A549 (cell line): Measurements from ENCODE around the gene SUDS3. TPM values are rescaled to one million over a fixed set of nuclear protein-coding genes. Genes with fewer than 3 reads are reported as not detected.
A peak's percentile ranks its signal among the peaks of the same experiment; 100 is the strongest.
"Not testable (repeated sequence)": the region's sequence is repeated elsewhere in the genome, so short reads cannot be mapped to it uniquely, and the experiment has no call there.

Experiments
- ATAC-seq, 2 experiments: fragments of 200-7000 bp in 1 of 2; fragments of >200 bp in 1 of 2; cut with Nextera tagmentation in 1 of 2; cut with Tn5 transposase in 1 of 2; 3 replicates each; pipeline versions ENCODE4 v1.8.0 to v1.9.1; 2018 to 2020; ENCODE audit warnings: mild to moderate bottlenecking in 1 of 2, moderate library complexity in 1 of 2
- CTCF ChIA-PET: fragments of 300-600 bp; sonication (Branson Sonifier 250); formaldehyde crosslinking; extraction: SDS; loops from one replicate; lab custom pipeline; 2021; ENCODE audit warnings: antibody characterized with exemption, inconsistent platforms; lab: Yijun Ruan, JAX
- POLR2A ChIA-PET: fragments of 350-600 bp; formaldehyde crosslinking; extraction: SDS; loops from one replicate; lab custom pipeline; 2021; ENCODE audit warnings: antibody characterized with exemption, inconsistent platforms; lab: Yijun Ruan, JAX
- DNase-seq, 2 experiments: peaks; one replicate each; pipeline versions ENCODE4 v3.0.0 to v3.0.0-alpha.2; 2011 to 2016; ENCODE audit warnings: low read depth in 1 of 2, low spot score in 1 of 2
- FAIRE-seq: peaks from 2 replicates; lab custom pipeline; 2011; peaks lifted over from hg19 to GRCh38; lab: Jason Lieb, UNC
- H3K27ac ChIP-seq, 2 experiments: fragments of >200 bp; sonication (Bioruptor Twin); formaldehyde crosslinking; 3 replicates each; pipeline ENCODE4 v1.5.1; 2016 to 2017
- H3K4me1 ChIP-seq: fragments of >200 bp; sonication (Bioruptor Twin); formaldehyde crosslinking; 3 replicates; pipeline ENCODE4 v1.6.1; 2016
- H3K4me2 ChIP-seq: fragments of >200 bp; sonication (Bioruptor Twin); formaldehyde crosslinking; 3 replicates; pipeline ENCODE4 v1.6.1; 2016
- H3K4me3 ChIP-seq: fragments of >200 bp; sonication (Bioruptor Twin); formaldehyde crosslinking; 3 replicates; pipeline ENCODE4 v1.5.1; 2016
- H3K9me3 ChIP-seq: fragments of >200 bp; sonication (Bioruptor Twin); formaldehyde crosslinking; 3 replicates; pipeline ENCODE4 v1.6.1; 2016
- ATOH8 ChIP-seq: fragments of 250-450 bp; sonication (Bioruptor Pico); IDR thresholded peaks from 2 replicates; pipeline ENCODE4 v1.5.0; 2020; ENCODE audit warnings: low read depth, mild to moderate bottlenecking, moderate library complexity
- CTCF ChIP-seq: fragments of >200 bp; sonication (Bioruptor Twin); formaldehyde crosslinking; IDR thresholded peaks from 3 replicates; pipeline ENCODE4 v1.5.1; 2016
- E2F6 ChIP-seq: IDR thresholded peaks from 2 replicates; pipeline ENCODE4 v1.6.1; 2012; ENCODE audit warnings: low read depth, borderline replicate concordance
- ELK1 ChIP-seq: fragments of 150-350 bp; IDR thresholded peaks from 2 replicates; pipeline ENCODE4 v1.6.1; 2014; ENCODE audit warnings: low read depth, mild to moderate bottlenecking, low read length
- HDAC2 ChIP-seq: fragments of 200-600 bp; sonication (generic); IDR thresholded peaks from 2 replicates; pipeline ENCODE4 v1.6.1; 2016
- HMGXB4 ChIP-seq: fragments of 250-450 bp; sonication (Bioruptor Pico); IDR thresholded peaks from 2 replicates; pipeline ENCODE4 v1.5.0; 2021; ENCODE audit warnings: mild to moderate bottlenecking, moderate library complexity, borderline replicate concordance
- HOXA7 ChIP-seq: fragments of 250-450 bp; sonication (Bioruptor Pico); IDR thresholded peaks from 2 replicates; pipeline ENCODE4 v1.5.0; 2020; ENCODE audit warnings: mild to moderate bottlenecking, moderate library complexity
- HOXB5 ChIP-seq: fragments of 250-450 bp; sonication (Bioruptor Pico); IDR thresholded peaks from 2 replicates; pipeline ENCODE4 v1.5.0; 2020; ENCODE audit warnings: mild to moderate bottlenecking, moderate library complexity
- KDM5A ChIP-seq: fragments of 200-600 bp; sonication (generic); IDR thresholded peaks from 2 replicates; pipeline ENCODE4 v1.6.1; 2016; ENCODE audit warnings: antibody characterized with exemption, mild to moderate bottlenecking
- MAX ChIP-seq: IDR thresholded peaks from 2 replicates; pipeline ENCODE4 v1.6.1; 2012
- NPAS2 ChIP-seq: fragments of 250-450 bp; sonication (Bioruptor Pico); IDR thresholded peaks from 2 replicates; pipeline ENCODE4 v1.8.0; 2022; ENCODE audit warnings: mild to moderate bottlenecking, moderate library complexity, borderline replicate concordance
- PBX3 ChIP-seq: IDR thresholded peaks from 2 replicates; pipeline ENCODE4 v1.6.1; 2012
- POLR2AphosphoS2 ChIP-seq: conservative IDR thresholded peaks from 2 replicates; pipeline ENCODE4 v1.6.1; 2012; ENCODE audit warnings: low read length, improper control_type of control experiment, inconsistent platforms
- RAD21 ChIP-seq, 2 experiments: fragments of >200 bp in 1 of 2; sonication (Bioruptor Twin) in 1 of 2; formaldehyde crosslinking in 1 of 2; IDR thresholded peaks in 1 of 2; conservative IDR thresholded peaks in 1 of 2; 2 replicates in 1 of 2; 3 replicates in 1 of 2; pipeline ENCODE4 v1.6.1; 2012 to 2018; ENCODE audit warnings: inconsistent platforms in 1 of 2
- REST ChIP-seq: fragments of 200-600 bp; sonication (generic); IDR thresholded peaks from 2 replicates; pipeline ENCODE4 v1.6.1; 2016; ENCODE audit warnings: antibody characterized with exemption, mild to moderate bottlenecking, moderate library complexity
- SMC3 ChIP-seq: fragments of >200 bp; sonication (Bioruptor Twin); formaldehyde crosslinking; IDR thresholded peaks from 3 replicates; pipeline ENCODE4 v1.6.1; 2018; ENCODE audit warnings: inconsistent platforms
- SREBF2 ChIP-seq: fragments of 450-650 bp; IDR thresholded peaks from 2 replicates; pipeline ENCODE4 v1.6.1; 2014; ENCODE audit warnings: mild to moderate bottlenecking, moderate library complexity
- TP53 ChIP-seq: fragments of 250-450 bp; sonication (Bioruptor Pico); IDR thresholded peaks from 2 replicates; pipeline ENCODE4 v1.5.0; 2021; ENCODE audit warnings: mild to moderate bottlenecking, moderate library complexity
- ZNF302 ChIP-seq: fragments of 250-450 bp; sonication (Bioruptor Pico); IDR thresholded peaks from 2 replicates; pipeline ENCODE4 v1.9.0; 2021; ENCODE audit warnings: inconsistent platforms, mild to moderate bottlenecking, moderate library complexity
- WGBS: methylation state at CpG from one replicate; pipeline ENCODE4 v1.1.6; 2017; ENCODE audit errors: missing lambda C conversion rate; 5-methylcytosine and 5-hydroxymethylcytosine counted together
- polyA plus RNA-seq, 4 experiments: library from polyadenylated mRNA; depleted of rRNA in 3 of 4; stranded (reverse); fragments of >200 nt; fragmentation: RNase III in 1 of 4; extraction: RNeasy Plus Mini Kit Qiagen cat#74134 plus additional on column Dnase treatment in 1 of 4; gene quantifications; 2 replicates in 3 of 4; 3 replicates in 1 of 4; pipeline ENCODE4 v1.2.3, GENCODE V29; 2011 to 2017

Gene SUDS3
- polyA plus RNA-seq, 2 of the 4 experiments (the other 2 are of a cell fraction), result 20.3 to 36.5 TPM

GRCh38 chr12:118404876-118405521, 28.6 kb downstream of the SUDS3 start:
- no peak overlapping the region for H3K27ac ChIP-seq
- TF ChIP-seq E2F6 (no peak), SREBF2 (no peak), HDAC2 (no peak), REST (no peak), CTCF (peak; percentile 92), SMC3 (peak; percentile 72), MAX (no peak), ELK1 (no peak), HOXA7 (CRISPR knock-in tag) (no peak), RAD21 (conservative IDR thresholded peaks at IDR 0.05 in 1 of 2, IDR thresholded peaks at IDR 0.05 in 1 of 2) (peak; percentile 81 to 84), TP53 (CRISPR knock-in tag) (no peak)
- TF ChIP-seq, all 56 proteins: peak for 3
- FAIRE-seq, result peak; percentile 94
- no peaks in the 10 kb centered on the region for H3K9me3 ChIP-seq
- CTCF ChIA-PET, result interaction anchor here (0.5 to 6.6 kb wide), 18 partner anchors 8 to 1377 kb away, joined by 3 to 48 read pairs (median 4); partner anchors contain the start of gene SUDS3
- 25% methylated on average over 4 of the region's 4 CpGs for WGBS
- H3K4me2 ChIP-seq, result no peak overlapping the region
- H3K4me3 ChIP-seq, result no peak overlapping the region
- H3K4me1 ChIP-seq, result no peaks in the 10 kb centered on the region
- peak; percentile 88 to 92 for ATAC-seq
- POLR2A ChIA-PET, result interaction anchor here (0.6 kb wide), 1 partner anchor 10 kb away, joined by 8 read pairs; no protein-coding TSS in a partner anchor
- DNase-seq, result peak; percentile 41 to 69

- ATAC-seq, H3K4me2 ChIP-seq, DNase-seq, H3K4me3 ChIP-seq, H3K4me1 ChIP-seq, POLR2A ChIA-PET, H3K27ac ChIP-seq, FAIRE-seq, H3K9me3 ChIP-seq: not testable (repeated sequence)
- WGBS, result 69% methylated on average over 8 of the region's 8 CpGs
- CTCF ChIA-PET, result interaction anchor here (1.1 to 6.6 kb wide), 2 partner anchors 14 to 1136 kb away, joined by 3 to 48 read pairs; no protein-coding TSS in a partner anchor
These were observed 31.9 kb downstream of the SUDS3 start for GRCh38 chr12:118408241-118408640.

GRCh38 chr12:118409834-118410233, 33.5 kb downstream of the SUDS3 start:
- H3K4me1 ChIP-seq, result no peaks in the 10 kb centered on the region
- ChIA-PET CTCF (interaction anchor here (1.5 to 1.7 kb wide), 2 partner anchors 34 to 627 kb away, joined by 5 to 6 read pairs; partner anchors contain the start of gene SUDS3), POLR2A (no interaction called here)
- DNase-seq (no peak), ATAC-seq (no peak), FAIRE-seq (no peak)
- 89% methylated on average over 2 of the region's 2 CpGs for WGBS
- H3K4me2 ChIP-seq, result no peak overlapping the region
- no peak overlapping the region for H3K4me3 ChIP-seq
- H3K27ac ChIP-seq, result no peak overlapping the region
- no peaks in the 10 kb centered on the region for H3K9me3 ChIP-seq
- TF ChIP-seq ATOH8, result no peak
- TF ChIP-seq SMC3, result no peak
- TF ChIP-seq KDM5A, result no peak
- no peak for TF ChIP-seq PBX3
- TF ChIP-seq ZNF302 (CRISPR knock-in tag), result no peak
- TF ChIP-seq HMGXB4 (CRISPR knock-in tag), result no peak
- TF ChIP-seq POLR2AphosphoS2, result no peak
- no peak for TF ChIP-seq RAD21 (conservative IDR thresholded peaks at IDR 0.05 in 1 of 2, IDR thresholded peaks at IDR 0.05 in 1 of 2)
- TF ChIP-seq NPAS2 (CRISPR knock-in tag), result no peak
- no peak for TF ChIP-seq SREBF2
- no peak for TF ChIP-seq HOXB5
